HS-27A (cell line): ENCODE results near the gene TBCE.

ENCODE experiments used
- DNase-seq: peaks from one replicate; pipeline ENCODE4 v3.0.0-alpha.2; 2012; ENCODE audit warnings: low read depth, missing footprints

TBCE gene

GRCh38 chr1:235411489-235412486 is 44.6 kb downstream of the TBCE start:
- no peak for DNase-seq

- no peak for DNase-seq
Measured at GRCh38 chr1:235415008-235415904, 48.0 kb downstream of the TBCE start.

- DNase-seq: no peak
Measured at GRCh38 chr1:235416662-235417049, 49.4 kb downstream of the TBCE start.

DNA sequence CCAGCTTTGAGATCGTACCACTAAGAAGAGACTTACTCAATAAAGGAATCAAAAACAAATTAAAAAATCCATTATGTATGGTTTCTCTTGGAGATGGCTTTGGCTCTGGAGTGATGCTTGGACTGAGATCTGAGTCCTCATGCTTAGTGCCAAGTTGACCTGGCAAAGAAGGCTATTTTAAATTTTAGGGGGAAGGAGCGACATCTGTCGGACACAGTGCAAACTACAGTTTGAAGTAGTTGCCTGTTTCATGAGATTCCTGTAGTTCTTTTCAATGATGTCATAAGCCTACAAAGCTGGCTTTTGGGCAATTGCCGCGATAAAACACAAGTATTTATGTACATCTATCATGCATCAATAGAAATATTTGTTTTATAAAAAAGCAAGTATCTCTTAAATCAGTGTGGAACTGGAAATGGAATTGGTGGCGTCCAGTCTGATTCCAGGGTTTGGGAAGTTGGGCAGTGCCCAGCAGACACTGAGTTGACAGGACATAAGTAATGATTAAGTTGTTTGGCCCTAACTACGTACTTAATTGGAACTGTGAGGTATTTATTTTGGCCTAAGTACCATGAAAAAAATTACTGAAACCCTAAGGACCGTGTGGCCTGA is 50.0 kb downstream of the TBCE start:
- no peak for DNase-seq

DNA sequence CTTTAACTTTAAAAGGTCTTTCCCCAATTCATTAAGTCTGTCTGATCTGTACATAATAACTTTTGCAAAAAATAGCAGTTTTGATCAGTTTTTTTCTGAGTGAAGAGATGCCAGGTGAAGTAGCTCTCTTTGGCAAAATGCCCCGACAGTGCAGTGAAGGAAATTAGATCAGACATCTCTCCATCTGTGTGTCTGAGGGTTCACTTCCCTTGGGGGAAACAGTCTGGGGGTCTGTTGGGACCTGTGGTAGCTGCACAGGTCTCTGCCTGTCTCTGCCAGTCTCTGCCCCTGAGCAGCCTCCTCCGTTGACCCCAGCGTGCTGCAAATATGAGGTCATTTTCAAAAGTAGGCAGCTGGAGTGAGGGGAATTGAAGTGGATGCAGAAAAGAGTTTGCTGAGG is 54.5 kb downstream of the TBCE start:
- no peak for DNase-seq

- DNase-seq: no peak
Measured at GRCh38 chr1:235423214-235423652, 56.0 kb downstream of the TBCE start.

DNA sequence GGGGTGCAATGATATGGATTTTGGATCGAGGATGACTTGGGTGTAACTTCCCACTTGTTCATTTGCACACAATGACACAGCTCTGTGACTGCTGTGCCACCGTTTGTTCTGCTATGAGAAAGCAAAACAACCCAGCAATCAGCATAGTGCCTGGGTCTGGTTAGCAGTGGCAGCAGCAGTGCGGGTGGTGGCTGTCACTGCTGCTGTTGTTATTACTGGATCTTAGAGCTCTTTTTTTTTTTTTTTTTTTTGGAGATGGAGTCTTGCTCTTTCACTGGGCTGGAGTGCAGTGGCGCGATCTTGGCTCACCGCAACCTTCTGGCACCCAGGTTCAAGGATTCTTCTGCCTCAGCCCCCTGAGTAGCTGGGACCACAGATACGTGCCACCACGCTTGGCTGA is 56.9 kb downstream of the TBCE start:
- no peak for DNase-seq

- no peak for DNase-seq
Measured at GRCh38 chr1:235425357-235425756, 58.1 kb downstream of the TBCE start.

DNA sequence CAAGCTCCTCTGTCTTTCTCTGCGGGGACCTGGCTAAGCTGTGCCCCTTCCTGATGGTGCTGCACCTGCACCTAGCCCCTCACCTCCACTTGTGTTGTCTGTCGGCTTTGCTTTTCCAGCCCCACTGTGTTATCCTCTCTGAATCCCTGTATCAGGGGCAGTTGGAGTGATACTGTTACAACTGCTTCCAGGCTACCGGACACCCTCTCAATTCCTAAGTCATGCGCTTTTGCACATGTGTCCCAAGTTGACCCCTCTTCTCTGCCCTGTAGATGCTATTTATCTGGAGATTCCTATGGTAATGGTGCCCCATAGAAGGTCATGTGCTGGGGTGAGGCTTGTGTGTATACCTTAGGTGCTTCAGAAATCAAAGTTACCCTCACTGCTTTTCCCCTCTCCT is 58.9 kb downstream of the TBCE start:
- DNase-seq: no peak

- no peak for DNase-seq
Measured at GRCh38 chr1:235426680-235427079, 59.5 kb downstream of the TBCE start.

DNA sequence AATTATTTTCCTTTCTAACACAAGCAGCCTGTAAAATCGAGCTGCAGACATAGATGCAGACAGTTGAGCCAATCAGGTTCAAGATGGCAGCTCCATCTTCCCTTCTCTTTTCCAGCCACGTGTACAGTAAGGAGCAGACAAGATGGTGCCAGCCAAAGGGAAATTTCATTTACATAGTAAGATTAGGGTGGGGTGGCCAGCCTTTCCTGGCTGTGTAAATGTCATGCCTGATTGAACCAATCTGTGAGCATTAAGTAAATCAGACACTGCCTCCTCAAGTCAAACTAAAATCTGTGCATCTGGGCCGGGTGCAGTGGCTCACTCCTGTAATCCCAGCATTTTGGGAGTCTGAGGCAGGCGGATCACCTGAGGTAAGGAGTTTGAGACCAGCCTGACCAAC is 60.2 kb downstream of the TBCE start:
- no peak for DNase-seq

DNA sequence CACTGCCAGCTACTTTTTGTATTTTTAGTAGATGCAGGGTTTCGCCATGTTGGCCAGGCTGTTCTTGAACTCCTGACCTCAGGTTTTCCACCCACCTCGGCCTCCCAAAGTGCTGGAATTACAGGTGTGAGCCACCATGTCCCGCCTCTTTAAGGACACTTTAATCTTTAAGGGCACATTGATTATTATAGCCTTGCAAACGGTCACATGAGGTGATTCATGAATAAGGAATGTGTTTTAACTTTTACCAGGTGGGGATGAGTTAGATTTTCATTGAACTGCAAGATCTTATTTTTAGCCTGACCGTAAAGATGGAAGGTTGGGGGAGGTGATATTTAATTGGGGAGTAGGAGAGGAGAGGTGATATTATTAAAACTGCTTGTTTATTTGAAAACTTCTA is 61.9 kb downstream of the TBCE start:
- DNase-seq: no peak

- no peak for DNase-seq
Measured at GRCh38 chr1:235430991-235431390, 63.8 kb downstream of the TBCE start.

GRCh38 chr1:235434001-235434400 is 66.8 kb downstream of the TBCE start:
- DNase-seq: no peak

- no peak for DNase-seq
Measured at GRCh38 chr1:235441159-235441685, 74.0 kb downstream of the TBCE start.

GRCh38 chr1:235442788-235443429 is 75.7 kb downstream of the TBCE start:
- DNase-seq: no peak

DNA sequence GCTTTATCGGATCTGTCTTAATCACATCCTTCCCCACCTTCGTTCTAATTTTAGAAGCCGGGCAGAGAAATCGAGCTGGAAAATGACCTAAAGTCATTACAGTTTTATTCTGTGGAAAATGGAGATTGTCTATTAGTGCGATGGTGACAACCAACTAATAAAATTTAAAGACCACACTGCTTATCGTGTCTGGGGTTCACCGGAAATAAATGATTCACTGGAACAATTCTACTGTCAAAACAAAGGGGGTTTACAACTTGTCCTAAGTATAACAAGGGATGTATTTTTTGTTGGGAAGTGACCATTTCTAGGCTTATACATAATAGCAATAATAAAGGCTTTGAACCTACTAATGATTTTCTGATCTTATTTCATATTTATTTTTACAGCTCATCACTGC is 81.4 kb downstream of the TBCE start:
- no peak for DNase-seq

GRCh38 chr1:235450433-235450832 is 83.2 kb downstream of the TBCE start:
- DNase-seq: no peak

DNA sequence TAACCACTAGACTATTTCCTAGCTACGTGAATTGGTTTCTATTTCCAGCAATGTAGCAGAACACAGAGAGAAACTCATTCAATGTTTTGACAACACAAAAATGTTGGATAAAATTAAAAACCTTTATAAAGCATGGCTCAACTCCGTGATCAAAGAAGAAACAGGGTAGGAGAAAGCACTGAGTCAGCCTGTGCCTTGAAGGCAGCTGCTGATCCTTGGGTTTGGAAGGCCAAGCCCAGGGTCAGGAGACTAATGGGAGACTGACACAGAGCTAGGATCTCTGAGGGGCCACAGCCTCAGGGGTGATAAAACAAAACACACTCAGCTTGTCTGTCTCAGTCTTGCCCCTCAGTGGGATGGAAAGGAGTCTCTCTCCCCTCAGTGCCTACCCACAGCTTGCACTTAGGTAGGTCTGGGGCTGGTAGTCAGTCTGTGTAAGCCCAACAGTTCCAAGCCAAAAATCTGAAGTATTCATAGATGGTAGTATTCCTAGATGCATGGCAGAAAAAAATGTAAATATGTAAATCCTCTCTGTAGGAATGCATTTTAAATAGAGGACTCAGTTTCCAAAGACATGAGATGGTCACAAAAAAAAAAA is 83.8 kb downstream of the TBCE start:
- no peak for DNase-seq

DNA sequence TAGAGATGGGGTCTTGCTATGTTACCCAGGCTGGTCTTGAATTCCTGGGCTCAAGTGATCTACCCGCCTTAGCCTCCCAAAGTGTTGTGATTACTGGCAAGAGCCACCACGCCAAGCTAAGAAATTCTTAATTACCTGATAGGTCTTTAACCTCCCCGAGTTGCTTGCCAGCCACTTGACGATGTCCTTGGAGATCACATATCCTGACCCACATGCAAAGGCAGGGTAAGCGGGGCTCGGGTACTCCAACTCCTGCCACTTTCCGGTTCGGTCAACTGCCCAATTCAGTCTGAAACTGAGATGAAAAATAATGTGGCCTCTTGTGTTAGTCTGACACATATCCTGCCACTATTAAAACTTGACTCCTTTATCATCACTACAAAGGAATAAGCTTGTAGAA is 86.8 kb downstream of the TBCE start:
- no peak for DNase-seq

DNA sequence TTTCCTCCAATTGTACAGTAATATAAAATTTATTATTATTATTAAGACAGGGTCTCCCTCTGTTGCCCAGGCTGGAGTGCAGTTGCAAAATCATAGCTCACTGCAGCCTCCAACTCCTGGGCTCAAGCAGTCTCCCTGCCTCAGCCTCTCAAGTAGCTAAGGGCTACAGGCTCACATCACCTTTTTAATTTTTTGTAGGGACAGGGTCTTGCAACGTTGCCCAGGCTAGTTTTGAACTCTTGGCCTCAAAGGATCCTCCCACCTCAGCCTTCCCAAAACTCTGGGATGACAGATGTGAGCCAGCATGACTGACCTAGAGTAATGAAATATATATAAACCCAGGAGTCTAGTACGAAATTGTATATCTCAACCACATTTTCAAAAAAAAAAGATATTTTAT is 87.9 kb downstream of the TBCE start:
- no peak for DNase-seq
